ENCODE measurements around the gene PRCC. TPM values are rescaled to one million over a fixed set of nuclear protein-coding genes. Genes with fewer than 3 reads are reported as not detected.
A peak's percentile ranks its signal among the peaks of the same experiment; 100 is the strongest.
"Not testable (repeated sequence)": the region's sequence is repeated elsewhere in the genome, so short reads cannot be mapped to it uniquely, and the experiment has no call there.

PRCC gene
- total RNA-seq, 1 experiment from 2014 or later, result 61.2 TPM

- no peak for DNase-seq (ENCODE audit: low spot score)
Measured at GRCh38 chr1:156760796-156761104, 6.6 kb upstream of the PRCC start.

DNA sequence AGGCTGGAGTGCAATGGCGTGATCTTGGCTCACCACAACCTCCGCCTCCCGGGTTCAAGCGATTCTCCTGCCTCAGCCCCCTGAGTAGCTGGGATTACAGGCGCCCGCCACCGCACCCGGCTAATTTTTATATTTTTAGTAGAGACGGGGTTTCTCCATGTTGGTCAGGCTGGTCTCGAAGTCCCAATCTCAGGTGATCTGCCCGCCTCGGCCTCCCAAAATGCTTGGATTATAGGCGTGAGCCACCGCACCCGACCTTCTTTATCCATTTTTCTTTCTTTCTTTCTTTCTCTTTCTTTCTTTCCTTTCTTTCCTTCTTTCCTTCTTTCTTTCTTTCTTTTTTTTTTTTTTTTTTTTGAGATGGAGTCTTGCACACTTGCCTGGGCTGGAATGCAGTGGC, 2.2 kb upstream of the PRCC start:
- not testable (repeated sequence) for DNase-seq (ENCODE audit: low spot score)

- no peak for DNase-seq (ENCODE audit: low spot score)
Measured at GRCh38 chr1:156765666-156766065, 1.7 kb upstream of the PRCC start.

DNA sequence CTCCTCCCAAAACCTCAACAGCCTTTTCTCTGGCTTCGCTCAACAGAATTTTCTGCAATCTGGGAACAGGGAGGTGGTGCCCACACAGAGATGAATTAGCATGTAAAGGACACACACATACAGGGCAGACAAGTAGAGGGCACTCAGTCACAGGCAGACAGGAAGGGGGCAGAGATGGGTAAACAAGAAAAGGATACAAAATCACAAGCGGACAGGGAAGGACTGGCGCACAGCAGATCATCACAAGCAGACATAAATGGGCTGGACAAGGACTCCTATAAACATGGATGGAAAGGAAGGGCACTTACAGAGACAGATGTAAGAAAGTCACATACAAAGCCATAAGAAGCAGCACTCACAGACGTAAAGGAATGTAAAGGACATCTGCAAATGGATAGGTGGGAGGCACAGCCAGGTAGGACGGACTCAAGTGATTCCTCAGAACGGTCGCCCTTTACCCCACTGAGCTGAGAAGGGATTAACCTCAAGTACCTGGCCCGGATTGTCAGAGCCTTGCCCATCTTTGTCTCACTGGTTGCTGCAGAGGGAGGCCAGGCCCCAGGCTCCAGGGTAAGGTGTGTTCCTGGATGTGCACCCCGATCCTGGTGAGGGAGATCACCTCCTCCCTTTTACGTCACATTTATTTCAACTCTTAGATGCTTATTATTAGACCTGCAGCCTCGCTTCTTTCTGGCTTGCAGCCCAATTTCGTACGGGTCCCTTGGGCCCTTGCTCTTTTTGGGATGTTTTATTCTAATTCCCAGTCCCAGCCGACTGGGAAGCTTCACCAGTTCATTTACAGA, 836 bp upstream of the PRCC start:
- DNase-seq (ENCODE audit: low spot score), result peak; percentile 63

GRCh38 chr1:156767879-156768604, 707 bp downstream of the PRCC start:
- peak; percentile 36 for DNase-seq (ENCODE audit: low spot score)

GRCh38 chr1:156768610-156769295, 1.4 kb downstream of the PRCC start:
- no peak for DNase-seq (ENCODE audit: low spot score)

DNA sequence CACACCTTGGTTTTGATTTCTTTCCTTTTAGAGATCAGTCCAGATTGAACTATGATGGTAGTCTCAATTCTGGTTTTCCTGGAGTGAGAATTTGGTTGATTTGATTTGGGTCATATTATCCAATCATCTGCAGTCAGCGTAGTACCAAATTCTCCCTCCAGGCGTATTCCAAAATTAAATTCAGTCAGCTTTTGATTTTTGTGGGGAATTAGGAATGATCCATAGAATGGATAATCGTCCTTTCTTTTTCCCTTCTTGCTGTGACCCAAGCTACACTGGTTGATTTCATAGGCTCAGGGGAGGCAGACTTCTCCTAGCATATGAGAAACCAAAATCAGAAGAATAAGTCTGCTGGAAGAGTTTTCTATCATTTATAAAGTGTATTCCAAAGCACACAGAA, 4.9 kb downstream of the PRCC start:
- no peak for DNase-seq (ENCODE audit: low spot score)

DNA sequence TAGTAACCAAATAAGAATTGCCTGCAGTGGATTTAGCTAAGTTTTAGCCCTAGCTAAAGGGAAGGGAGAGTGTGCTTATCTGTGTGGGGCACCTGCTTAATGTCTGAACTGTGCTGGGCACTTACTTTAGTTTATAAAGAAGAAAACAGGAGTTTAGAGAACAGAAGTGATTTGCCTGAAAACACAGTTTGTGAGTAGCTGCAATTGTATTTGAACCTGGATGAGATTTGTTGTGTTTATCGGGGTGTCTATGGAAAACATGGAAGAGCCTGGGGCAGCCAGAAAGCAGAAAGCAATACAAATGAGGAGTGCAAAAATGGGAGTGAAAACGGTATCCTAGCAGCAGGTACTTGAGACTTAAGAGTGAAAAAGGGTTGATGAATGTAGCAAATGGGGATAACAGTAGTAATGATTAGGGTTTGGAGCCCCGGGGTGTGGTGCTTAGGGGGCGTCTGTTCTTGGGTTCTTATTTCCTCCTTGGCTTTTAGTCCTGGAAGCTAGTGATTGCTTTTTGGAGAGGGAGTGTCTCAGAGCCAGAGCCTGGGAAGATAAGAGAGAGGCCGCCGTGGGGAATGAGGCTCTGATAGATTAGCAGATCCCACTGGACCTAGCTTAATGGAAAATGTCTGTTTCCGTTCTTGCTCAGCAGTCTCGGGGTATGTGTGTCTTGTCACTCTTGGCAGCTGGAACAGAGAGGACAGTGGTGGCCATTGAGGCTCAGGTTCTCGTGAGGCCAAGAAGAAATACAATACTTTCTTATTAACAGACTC, 5.6 kb downstream of the PRCC start:
- DNase-seq (ENCODE audit: low spot score), result no peak

- no peak for DNase-seq (ENCODE audit: low spot score)
Measured at GRCh38 chr1:156773607-156774006, 6.3 kb downstream of the PRCC start.

DNA sequence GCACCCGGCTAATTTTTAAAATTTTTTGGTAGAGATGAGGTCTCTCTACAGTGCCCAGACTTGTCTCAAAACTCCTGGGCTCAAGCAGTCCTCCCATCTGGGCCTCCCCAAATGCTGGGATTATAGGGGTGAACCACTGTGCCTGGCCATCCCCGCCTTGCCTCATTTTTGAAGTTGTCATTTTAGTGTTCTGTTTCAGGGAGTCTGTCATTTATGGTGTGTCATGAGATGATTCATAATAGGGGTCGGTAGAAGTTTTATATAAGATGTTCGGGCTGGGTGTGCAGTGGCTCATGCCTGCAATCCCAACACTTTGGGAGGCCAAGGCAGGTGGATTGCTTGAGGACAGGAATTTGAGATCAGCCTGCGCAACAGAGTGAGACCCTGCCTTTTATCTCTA, 8.5 kb downstream of the PRCC start:
- no peak for DNase-seq (ENCODE audit: low spot score)

DNA sequence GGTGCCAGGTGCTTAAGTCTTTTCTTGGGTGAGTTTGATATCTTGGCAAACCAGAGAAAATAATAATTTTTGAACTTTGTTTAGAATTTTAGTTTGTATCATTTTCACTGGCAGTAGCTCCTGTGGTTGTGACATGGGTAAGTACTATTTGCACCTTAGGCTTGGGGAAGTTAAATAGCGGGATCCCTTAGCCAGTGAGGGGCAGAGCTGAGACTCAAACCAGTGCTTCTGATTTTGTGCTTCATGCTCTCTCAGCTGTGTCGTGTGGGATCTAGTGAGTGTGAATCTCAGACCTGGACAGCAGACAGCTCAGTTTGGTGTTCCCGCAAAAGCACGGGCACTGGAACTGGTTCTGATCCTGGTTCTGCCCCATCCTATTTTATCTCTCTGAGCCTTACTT, 9.6 kb downstream of the PRCC start:
- DNase-seq (ENCODE audit: low spot score), result no peak

DNA sequence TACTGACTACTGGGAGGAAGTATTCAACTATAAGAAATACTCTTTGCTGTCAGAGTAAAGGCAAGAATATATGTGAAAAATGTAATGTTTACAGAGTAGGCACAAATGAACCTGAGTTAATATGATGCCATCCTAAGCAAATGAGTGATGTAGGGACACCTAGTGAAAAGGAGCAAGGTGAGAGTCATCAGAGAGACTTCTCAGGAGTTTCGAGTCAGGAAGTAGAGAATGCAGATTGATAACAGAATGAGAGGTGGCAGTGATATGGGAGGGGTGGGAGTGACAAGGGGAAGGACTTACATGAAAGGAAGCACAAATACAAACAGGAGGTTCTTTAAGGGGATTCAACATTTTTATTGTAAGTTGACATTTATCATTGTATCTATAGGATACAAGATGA, 10.2 kb downstream of the PRCC start:
- DNase-seq (ENCODE audit: low spot score), result no peak

DNA sequence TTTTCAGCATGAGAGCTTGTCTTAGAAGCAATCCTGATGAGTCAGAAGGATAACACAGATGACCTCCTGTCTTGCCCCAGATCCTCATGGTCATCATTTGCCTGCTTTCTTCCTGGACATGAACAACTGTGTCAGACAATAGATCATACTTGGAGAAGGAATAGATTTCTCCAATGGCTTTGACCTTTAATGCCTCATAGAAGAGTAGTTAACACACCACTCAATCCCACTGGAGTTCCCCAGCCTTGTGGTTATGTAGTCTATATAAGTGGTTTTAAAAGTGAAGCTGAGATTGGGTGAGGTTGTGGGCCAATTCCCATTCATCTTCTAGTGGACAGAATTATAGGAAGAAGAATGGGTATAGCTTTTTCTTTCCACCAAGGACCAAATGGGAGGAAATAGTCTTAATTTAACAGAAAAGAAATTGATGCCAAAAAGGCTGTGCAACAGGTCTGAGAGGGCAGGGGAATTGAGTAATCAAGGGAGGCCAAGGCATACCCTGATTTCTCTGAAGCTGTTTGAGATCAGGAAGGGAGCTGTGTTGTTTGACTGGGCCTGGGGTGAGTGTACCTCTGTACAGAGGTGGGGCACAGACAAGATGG, 14.4 kb downstream of the PRCC start:
- no peak for DNase-seq (ENCODE audit: low spot score)

DNA sequence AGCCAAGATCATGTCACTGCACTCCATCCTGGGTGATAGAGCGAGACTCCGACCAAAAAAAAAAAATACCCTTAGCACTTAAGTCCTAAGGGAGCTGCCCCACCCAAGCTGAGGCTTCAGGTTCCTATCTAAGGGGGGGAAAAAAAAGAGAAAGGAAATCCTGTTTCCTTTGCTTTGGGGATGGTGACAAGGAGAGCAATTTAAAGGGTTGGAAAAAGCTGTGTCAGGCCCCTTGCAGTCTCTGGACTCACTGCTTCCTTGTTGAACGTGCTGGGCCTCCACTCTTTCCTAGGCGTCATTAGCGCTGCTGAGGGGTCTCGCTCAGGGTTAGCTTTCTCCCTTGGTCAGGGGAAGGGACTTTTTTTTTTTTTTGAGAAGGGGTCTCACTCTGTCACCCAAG, 18.1 kb downstream of the PRCC start:
- no peak for DNase-seq (ENCODE audit: low spot score)

DNA sequence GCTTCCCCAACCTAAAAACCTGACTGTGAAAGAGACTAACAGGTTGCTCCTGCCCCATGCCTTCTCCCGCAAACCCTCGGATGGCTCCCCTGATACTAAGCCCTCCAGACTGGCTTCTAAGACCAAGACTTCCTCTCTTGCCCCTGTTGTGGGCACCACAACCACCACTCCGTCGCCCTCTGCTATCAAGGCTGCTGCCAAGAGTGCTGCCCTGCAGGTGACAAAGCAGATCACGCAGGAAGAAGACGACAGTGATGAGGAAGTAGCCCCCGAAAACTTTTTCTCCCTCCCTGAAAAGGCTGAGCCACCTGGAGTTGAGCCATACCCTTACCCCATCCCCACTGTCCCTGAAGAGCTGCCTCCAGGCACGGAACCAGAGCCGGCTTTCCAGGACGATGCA, 19.3 kb downstream of the PRCC start:
- DNase-seq (ENCODE audit: low spot score), result no peak

DNA sequence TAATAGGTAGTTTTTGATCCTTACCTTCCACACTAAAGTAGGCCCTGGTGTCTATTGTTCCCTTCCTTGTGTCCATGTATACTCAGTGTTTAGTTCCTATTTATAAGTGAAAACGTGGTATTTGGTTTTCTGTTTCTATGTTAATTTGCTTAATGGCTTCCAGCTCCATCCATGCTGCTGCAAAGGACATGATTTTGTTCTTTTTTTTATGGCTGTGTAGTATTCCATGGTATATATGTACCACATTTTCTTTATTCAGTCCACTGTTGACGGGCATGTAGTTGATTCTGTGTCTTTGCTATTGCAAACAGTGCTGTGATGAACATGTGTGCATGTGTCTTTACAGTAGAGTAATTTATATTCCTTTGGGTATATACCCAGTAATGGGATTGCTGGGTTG, 20.8 kb downstream of the PRCC start:
- DNase-seq (ENCODE audit: low spot score), result no peak

DNA sequence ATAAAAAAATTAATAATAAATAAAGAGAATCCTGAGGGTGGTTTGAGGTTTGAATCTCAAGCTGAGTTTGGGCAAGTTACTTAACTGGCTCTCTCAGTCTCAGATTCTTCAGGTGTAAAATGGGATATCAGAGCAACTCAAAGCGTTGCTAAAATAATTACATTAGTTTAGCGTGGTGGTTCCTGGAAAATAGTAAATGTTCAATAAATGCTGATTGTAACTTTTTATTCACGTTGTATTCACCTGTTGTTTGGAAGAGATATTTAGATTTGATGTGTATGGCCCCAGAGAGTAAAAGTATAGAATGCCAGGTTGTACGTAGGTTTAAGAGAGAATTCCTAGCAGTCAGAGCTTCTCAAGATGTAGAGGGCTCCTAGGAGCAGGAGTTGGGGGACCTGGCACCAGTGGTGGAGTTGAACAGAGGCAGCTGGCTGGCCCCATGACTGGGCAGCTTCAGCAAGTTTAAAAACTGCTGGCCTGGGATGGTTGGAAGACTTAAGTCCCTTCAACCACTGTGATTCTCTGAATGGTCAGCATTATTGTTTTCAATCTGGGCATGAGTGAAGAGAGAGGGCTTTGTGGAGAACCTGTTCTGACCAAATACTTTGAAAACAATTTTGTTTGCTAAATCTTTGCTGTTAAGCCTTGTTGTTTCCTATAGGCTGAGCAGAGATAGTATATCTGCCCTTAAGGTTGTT, 22.4 kb downstream of the PRCC start:
- no peak for DNase-seq (ENCODE audit: low spot score)

DNA sequence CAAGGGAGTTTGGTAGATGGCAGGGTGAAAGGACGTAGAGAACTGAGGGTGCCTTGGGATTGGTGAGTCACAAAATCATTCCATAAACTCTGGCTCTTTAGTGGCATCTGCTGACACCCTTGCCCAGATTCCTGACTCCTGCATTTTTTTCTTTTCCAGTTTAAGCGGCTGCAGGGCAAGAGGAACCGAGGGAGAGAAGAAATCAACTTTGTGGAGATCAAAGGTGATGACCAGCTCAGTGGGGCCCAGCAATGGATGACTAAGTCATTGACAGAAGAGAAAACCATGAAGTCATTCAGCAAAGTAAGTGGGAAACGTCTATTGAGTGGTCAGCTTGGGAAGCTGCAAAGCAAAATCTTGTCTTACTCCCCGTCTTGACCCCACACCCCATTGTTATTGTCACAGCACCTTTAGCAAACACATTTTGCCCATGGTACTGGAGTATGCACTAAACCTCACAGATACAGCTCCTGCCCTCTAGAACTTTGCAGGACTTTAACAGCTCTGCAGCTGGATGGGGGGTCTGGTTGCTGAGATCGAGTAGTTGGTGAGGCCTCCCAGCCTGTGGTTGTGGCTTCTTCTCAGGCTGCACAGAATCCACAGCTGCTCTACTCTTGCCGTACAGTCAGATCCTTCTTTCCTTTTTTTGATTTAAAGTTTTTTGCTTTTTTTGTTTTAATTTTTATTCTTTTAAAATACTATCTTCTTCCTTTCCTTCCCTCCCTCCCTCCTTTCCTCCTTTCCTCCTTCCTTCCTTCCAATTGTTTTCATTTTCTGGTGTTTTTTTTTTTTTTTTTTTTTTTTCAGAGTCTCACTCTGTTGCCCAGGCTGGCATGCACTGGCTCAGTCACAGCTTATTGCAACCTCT, 27.4 kb downstream of the PRCC start:
- no peak for DNase-seq (ENCODE audit: low spot score)

GRCh38 chr1:156795374-156795733, 28.0 kb downstream of the PRCC start:
- no peak for DNase-seq (ENCODE audit: low spot score)

DNA sequence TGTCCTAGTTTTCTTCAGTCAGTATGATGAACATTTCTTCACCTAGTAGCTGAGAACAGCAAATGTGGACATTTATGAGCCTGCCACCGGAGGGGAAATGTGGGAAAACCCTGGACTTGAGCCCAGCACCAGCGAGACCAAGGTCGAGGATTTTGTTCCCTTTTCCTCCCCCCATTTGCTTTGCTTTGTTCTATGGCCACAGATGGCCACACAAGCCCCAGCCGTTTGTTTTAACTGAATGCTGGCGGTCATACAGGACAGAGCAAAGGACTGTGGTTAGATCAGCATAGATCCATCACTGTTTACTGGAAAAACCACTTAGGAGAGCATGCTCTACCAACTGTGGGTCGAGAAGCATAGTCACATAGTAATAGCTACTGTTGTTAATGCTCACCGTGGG, 28.5 kb downstream of the PRCC start:
- DNase-seq (ENCODE audit: low spot score), result no peak

All from HT-29 (cell line).